HepG2 (cell line): Measurements from ENCODE around the gene CYB5R3. TPM values are rescaled to one million over a fixed set of nuclear protein-coding genes. Genes with fewer than 3 reads are reported as not detected.

Experiments
- ATF4 ChIP-seq, 2 experiments: fragments of 450-650 bp in 1 of 2; sonication (generic) in 1 of 2; formaldehyde crosslinking; IDR thresholded peaks; 2 replicates each; pipeline versions ENCODE4 v1.5.0 to v1.8.0; 2020 to 2022; ENCODE audit warnings: mild to moderate bottlenecking in 1 of 2, missing genetic modification reagents in 1 of 2
- DNMT1 ChIP-seq: sonication (generic); formaldehyde crosslinking; IDR thresholded peaks from 2 replicates; pipeline ENCODE4 v1.5.1; 2020; ENCODE audit warnings: mild to moderate bottlenecking, missing genetic modification reagents
- FOXJ3 ChIP-seq: sonication (generic); formaldehyde crosslinking; IDR thresholded peaks from 2 replicates; pipeline ENCODE4 v1.4.0; 2020; ENCODE audit warnings: missing genetic modification reagents, mild to moderate bottlenecking, borderline replicate concordance
- HOXA3 ChIP-seq: sonication (generic); formaldehyde crosslinking; IDR thresholded peaks from 2 replicates; pipeline ENCODE4 v1.5.0; 2020; ENCODE audit warnings: missing genetic modification reagents
- ISX ChIP-seq: sonication (generic); formaldehyde crosslinking; conservative IDR thresholded peaks from 2 replicates; pipeline ENCODE4 v1.5.0; 2020; ENCODE audit warnings: missing genetic modification reagents
- RAD21 ChIP-seq: fragments of 450-650 bp; formaldehyde crosslinking; IDR thresholded peaks from 2 replicates; pipeline ENCODE4 v1.5.0; 2020; ENCODE audit warnings: mild to moderate bottlenecking
- RBM22 ChIP-seq: fragments of 200-400 bp; formaldehyde crosslinking; optimal IDR thresholded peaks from 2 replicates; pipeline ENCODE3; 2017; ENCODE audit warnings: mild to moderate bottlenecking, low read length, moderate library complexity
- SRSF4 ChIP-seq: fragments of 200-400 bp; formaldehyde crosslinking; IDR thresholded peaks from one replicate; pipeline ENCODE4 v1.6.1; 2018; ENCODE audit warnings: mild to moderate bottlenecking, low read depth, low read length, moderate library complexity; ENCODE audit not compliant: poor library complexity, severe bottlenecking
- TBL1XR1 ChIP-seq: fragments of 150-350 bp; IDR thresholded peaks from 2 replicates; pipeline ENCODE4 v1.6.1; 2014; ENCODE audit warnings: borderline replicate concordance, low read length; ENCODE audit not compliant: partially characterized antibody
- U2AF1 ChIP-seq: fragments of 200-400 bp; formaldehyde crosslinking; optimal IDR thresholded peaks from 2 replicates; pipeline ENCODE3; 2017; ENCODE audit warnings: mild to moderate bottlenecking, low read depth, low read length
- ZNF136 ChIP-seq: sonication (generic); formaldehyde crosslinking; IDR thresholded peaks from 2 replicates; pipeline ENCODE4 v1.8.1; 2022; ENCODE audit warnings: low read depth, mild to moderate bottlenecking, moderate library complexity, missing genetic modification reagents
- ZNF432 ChIP-seq: sonication (generic); formaldehyde crosslinking; IDR thresholded peaks from 2 replicates; pipeline ENCODE4 v1.5.0; 2020; ENCODE audit warnings: missing genetic modification reagents, mild to moderate bottlenecking, borderline replicate concordance
- ZNF556 ChIP-seq: sonication (generic); formaldehyde crosslinking; IDR thresholded peaks from 2 replicates; pipeline ENCODE4 v1.4.0; 2020; ENCODE audit warnings: mild to moderate bottlenecking, missing genetic modification reagents, borderline replicate concordance
- polyA plus RNA-seq, 8 experiments: library from polyadenylated mRNA; depleted of rRNA in 3 of 8; stranded (reverse) in 7 of 8; unstranded in 1 of 8; fragments of >200 nt; fragmentation: Illumina TruSeq in 4 of 8; extraction: Trizol in 4 of 8; gene quantifications; 2 replicates each; pipeline versions ENCODE4 v1.2.1 to v1.2.3, GENCODE V29; 2011 to 2016; ENCODE audit warnings: low read depth in 4 of 8, missing spikeins in 1 of 8, mixed read lengths in 1 of 8; ENCODE audit not compliant: insufficient read depth in 1 of 8
- total RNA-seq, 5 experiments: library from RNA; depleted of rRNA; stranded (reverse); fragments of >200 nt; fragmentation: Illumina TruSeq; extraction: Trizol; gene quantifications; 2 replicates each; pipeline ENCODE4 v1.2.3, GENCODE V29; 2016; ENCODE audit warnings: low read depth in 1 of 5
- TF ChIP-seq, protein P1 (sequence below): sonication (generic); formaldehyde crosslinking; conservative IDR thresholded peaks from 2 replicates; pipeline ENCODE4 v1.4.0; 2020; ENCODE audit warnings: missing genetic modification reagents
- TF ChIP-seq, protein P2 (sequence below): sonication (generic); formaldehyde crosslinking; IDR thresholded peaks from 2 replicates; pipeline ENCODE4 v1.4.0; 2020; ENCODE audit warnings: mild to moderate bottlenecking, missing genetic modification reagents, borderline replicate concordance
- TF ChIP-seq, protein P3 (sequence below): sonication (generic); formaldehyde crosslinking; IDR thresholded peaks from 2 replicates; pipeline ENCODE4 v1.8.0; 2023; ENCODE audit warnings: mild to moderate bottlenecking, missing genetic modification reagents
- TF ChIP-seq, protein P4 (sequence below): sonication (generic); formaldehyde crosslinking; IDR thresholded peaks from 2 replicates; pipeline ENCODE4 v1.9.0; 2021; ENCODE audit warnings: missing genetic modification reagents, borderline replicate concordance

CYB5R3 gene
- total and polyA plus RNA-seq, 2 of the 13 experiments (the other 11 are each of a cell fraction or from before 2014, with no cell fraction given): 32.4 to 305 TPM

- TF ChIP-seq, protein P1, sequence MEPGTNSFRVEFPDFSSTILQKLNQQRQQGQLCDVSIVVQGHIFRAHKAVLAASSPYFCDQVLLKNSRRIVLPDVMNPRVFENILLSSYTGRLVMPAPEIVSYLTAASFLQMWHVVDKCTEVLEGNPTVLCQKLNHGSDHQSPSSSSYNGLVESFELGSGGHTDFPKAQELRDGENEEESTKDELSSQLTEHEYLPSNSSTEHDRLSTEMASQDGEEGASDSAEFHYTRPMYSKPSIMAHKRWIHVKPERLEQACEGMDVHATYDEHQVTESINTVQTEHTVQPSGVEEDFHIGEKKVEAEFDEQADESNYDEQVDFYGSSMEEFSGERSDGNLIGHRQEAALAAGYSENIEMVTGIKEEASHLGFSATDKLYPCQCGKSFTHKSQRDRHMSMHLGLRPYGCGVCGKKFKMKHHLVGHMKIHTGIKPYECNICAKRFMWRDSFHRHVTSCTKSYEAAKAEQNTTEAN (CRISPR knock-in tag): peak; percentile 29
- TF ChIP-seq RBM22: peak; percentile 98
- 0 out of 2 replicates have a peak, but pooled peaks have one; percentile 46 for TF ChIP-seq ZNF556 (CRISPR knock-in tag)
- TF ChIP-seq ATF4 (CRISPR knock-in tag; IDR thresholded peaks at IDR 0.05): peak in 1 of 2 experiments; percentile 83
- peak; percentile 70 for TF ChIP-seq RAD21
- peak; percentile 79; the same call in 1 of the 2 replicates for TF ChIP-seq ISX (CRISPR knock-in tag)
- TF ChIP-seq FOXJ3 (CRISPR knock-in tag): peak; percentile 95
- TF ChIP-seq SRSF4: no peak
- TF ChIP-seq U2AF1: peak; percentile 88
- peak; percentile 81 for TF ChIP-seq TBL1XR1
- TF ChIP-seq, protein P2, sequence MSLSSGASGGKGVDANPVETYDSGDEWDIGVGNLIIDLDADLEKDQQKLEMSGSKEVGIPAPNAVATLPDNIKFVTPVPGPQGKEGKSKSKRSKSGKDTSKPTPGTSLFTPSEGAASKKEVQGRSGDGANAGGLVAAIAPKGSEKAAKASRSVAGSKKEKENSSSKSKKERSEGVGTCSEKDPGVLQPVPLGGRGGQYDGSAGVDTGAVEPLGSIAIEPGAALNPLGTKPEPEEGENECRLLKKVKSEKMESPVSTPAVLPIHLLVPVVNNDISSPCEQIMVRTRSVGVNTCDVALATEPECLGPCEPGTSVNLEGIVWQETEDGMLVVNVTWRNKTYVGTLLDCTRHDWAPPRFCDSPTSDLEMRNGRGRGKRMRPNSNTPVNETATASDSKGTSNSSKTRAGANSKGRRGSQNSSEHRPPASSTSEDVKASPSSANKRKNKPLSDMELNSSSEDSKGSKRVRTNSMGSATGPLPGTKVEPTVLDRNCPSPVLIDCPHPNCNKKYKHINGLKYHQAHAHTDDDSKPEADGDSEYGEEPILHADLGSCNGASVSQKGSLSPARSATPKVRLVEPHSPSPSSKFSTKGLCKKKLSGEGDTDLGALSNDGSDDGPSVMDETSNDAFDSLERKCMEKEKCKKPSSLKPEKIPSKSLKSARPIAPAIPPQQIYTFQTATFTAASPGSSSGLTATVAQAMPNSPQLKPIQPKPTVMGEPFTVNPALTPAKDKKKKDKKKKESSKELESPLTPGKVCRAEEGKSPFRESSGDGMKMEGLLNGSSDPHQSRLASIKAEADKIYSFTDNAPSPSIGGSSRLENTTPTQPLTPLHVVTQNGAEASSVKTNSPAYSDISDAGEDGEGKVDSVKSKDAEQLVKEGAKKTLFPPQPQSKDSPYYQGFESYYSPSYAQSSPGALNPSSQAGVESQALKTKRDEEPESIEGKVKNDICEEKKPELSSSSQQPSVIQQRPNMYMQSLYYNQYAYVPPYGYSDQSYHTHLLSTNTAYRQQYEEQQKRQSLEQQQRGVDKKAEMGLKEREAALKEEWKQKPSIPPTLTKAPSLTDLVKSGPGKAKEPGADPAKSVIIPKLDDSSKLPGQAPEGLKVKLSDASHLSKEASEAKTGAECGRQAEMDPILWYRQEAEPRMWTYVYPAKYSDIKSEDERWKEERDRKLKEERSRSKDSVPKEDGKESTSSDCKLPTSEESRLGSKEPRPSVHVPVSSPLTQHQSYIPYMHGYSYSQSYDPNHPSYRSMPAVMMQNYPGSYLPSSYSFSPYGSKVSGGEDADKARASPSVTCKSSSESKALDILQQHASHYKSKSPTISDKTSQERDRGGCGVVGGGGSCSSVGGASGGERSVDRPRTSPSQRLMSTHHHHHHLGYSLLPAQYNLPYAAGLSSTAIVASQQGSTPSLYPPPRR (CRISPR knock-in tag): peak; percentile 87
- TF ChIP-seq DNMT1: no peak; the same call in 1 of the 2 replicates
- peak; percentile 79; the same call in 1 of the 2 replicates for TF ChIP-seq ZNF136 (CRISPR knock-in tag)
- TF ChIP-seq HOXA3 (CRISPR knock-in tag): peak; percentile 68; the same call in 1 of the 2 replicates
- TF ChIP-seq, protein P3, sequence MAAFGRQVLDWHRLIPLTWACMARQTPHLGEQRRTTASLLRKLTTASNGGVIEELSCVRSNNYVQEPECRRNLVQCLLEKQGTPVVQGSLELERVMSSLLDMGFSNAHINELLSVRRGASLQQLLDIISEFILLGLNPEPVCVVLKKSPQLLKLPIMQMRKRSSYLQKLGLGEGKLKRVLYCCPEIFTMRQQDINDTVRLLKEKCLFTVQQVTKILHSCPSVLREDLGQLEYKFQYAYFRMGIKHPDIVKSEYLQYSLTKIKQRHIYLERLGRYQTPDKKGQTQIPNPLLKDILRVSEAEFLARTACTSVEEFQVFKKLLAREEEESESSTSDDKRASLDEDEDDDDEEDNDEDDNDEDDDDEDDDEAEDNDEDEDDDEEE (CRISPR knock-in tag): no peak
- TF ChIP-seq, protein P4, sequence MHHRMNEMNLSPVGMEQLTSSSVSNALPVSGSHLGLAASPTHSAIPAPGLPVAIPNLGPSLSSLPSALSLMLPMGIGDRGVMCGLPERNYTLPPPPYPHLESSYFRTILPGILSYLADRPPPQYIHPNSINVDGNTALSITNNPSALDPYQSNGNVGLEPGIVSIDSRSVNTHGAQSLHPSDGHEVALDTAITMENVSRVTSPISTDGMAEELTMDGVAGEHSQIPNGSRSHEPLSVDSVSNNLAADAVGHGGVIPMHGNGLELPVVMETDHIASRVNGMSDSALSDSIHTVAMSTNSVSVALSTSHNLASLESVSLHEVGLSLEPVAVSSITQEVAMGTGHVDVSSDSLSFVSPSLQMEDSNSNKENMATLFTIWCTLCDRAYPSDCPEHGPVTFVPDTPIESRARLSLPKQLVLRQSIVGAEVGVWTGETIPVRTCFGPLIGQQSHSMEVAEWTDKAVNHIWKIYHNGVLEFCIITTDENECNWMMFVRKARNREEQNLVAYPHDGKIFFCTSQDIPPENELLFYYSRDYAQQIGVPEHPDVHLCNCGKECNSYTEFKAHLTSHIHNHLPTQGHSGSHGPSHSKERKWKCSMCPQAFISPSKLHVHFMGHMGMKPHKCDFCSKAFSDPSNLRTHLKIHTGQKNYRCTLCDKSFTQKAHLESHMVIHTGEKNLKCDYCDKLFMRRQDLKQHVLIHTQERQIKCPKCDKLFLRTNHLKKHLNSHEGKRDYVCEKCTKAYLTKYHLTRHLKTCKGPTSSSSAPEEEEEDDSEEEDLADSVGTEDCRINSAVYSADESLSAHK (CRISPR knock-in tag): peak; percentile 95; the same call in 1 of the 2 replicates
- 0 out of 2 replicates have a peak, but pooled peaks have one; percentile 90 for TF ChIP-seq ZNF432
Measured at GRCh38 chr22:42615092-42615859, 33.9 kb downstream of the CYB5R3 start (continued).
